RWPE1 (cell line): ENCODE results near the gene ABR.

Experiments used
- CTCF ChIA-PET: fragments of 350-600 bp; sonication (Branson Sonifier 250); formaldehyde crosslinking; extraction: SDS; loops from one replicate; lab custom pipeline; 2021; lab: Yijun Ruan, JAX
- POLR2A ChIA-PET: fragments of 400-600 bp; formaldehyde crosslinking; extraction: SDS; loops from one replicate; lab custom pipeline; 2020; ENCODE audit warnings: antibody characterized with exemption; ENCODE audit not compliant: low non-redundant PET; lab: Yijun Ruan, JAX
- DNase-seq: peaks from one replicate; pipeline ENCODE4 v3.0.0; 2012; ENCODE audit warnings: low spot score
- H3K27ac ChIP-seq: fragments of 450-650 bp; 2 replicates; pipeline ENCODE4 v1.5.1; 2017
- TF ChIP-seq, protein P1 (sequence below): fragments of 450-650 bp; conservative IDR thresholded peaks from 2 replicates; pipeline ENCODE4 v1.5.1; 2017; ENCODE audit warnings: low read depth, mild to moderate bottlenecking

Gene ABR

GRCh38 chr17:1226308-1226707 is 46.5 kb upstream of the ABR start:
- TF ChIP-seq, protein P1, sequence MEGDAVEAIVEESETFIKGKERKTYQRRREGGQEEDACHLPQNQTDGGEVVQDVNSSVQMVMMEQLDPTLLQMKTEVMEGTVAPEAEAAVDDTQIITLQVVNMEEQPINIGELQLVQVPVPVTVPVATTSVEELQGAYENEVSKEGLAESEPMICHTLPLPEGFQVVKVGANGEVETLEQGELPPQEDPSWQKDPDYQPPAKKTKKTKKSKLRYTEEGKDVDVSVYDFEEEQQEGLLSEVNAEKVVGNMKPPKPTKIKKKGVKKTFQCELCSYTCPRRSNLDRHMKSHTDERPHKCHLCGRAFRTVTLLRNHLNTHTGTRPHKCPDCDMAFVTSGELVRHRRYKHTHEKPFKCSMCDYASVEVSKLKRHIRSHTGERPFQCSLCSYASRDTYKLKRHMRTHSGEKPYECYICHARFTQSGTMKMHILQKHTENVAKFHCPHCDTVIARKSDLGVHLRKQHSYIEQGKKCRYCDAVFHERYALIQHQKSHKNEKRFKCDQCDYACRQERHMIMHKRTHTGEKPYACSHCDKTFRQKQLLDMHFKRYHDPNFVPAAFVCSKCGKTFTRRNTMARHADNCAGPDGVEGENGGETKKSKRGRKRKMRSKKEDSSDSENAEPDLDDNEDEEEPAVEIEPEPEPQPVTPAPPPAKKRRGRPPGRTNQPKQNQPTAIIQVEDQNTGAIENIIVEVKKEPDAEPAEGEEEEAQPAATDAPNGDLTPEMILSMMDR: no peak
- no peak for DNase-seq
- H3K27ac ChIP-seq: no peak overlapping the region
- ChIA-PET CTCF (no interaction called here), POLR2A (no interaction called here)

- POLR2A ChIA-PET: no interaction called here
- CTCF ChIA-PET: interaction anchor here (0.6 kb wide), 2 partner anchors 380 to 955 kb away, joined by 3 read pairs; no protein-coding TSS in a partner anchor
- H3K27ac ChIP-seq: no peak overlapping the region
- TF ChIP-seq, protein P1: no peak
- DNase-seq: no peak
Observed at GRCh38 chr17:1224330-1224729, 44.5 kb upstream of the ABR start.

DNA sequence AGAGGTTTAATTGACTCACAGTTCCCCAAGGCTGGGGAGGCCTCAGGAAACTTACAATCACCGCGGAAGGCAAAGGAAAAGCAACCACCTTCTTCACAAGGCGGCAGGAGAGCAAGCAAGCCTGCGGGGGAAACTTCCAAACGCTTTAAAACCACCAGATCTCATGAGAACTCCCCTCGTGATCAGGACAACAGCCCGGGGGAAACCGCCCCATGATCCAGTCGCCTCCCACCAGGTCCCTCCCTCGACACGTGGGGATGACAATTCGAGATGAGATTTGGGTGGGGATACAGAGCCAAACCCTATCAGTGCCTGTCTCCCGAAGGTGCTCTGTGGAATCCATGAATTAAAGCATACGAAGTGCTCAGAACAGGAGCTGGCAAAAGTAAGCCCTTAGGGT is 43.9 kb upstream of the ABR start:
- DNase-seq: no peak
- ChIA-PET CTCF (interaction anchor here (0.6 kb wide), 1 partner anchor 380 kb away, joined by 3 read pairs; no protein-coding TSS in a partner anchor), POLR2A (no interaction called here)
- TF ChIP-seq, protein P1: no peak
- H3K27ac ChIP-seq: no peak overlapping the region

DNA sequence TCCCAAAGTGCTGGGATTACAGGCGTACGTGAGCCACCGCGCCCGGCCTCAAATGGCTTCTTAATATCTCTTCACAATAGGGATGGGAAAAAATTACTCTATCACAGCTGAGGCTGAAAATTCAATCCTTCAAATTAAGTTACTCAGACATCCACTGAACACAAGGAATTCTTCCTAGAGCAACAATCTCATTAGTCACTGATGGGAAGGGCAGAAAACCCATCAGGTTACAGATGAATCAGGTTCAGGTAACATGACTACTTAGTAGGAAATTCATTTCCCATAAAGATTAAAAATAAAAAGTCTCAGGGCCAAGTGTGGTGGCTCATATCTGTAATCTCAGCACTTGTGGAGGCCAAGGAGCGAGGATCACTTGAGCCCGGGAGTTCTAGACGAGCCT is 42.5 kb upstream of the ABR start:
- CTCF ChIA-PET: no interaction called here
- TF ChIP-seq, protein P1: no peak
- H3K27ac ChIP-seq: no peak overlapping the region
- POLR2A ChIA-PET: no interaction called here
- peak; percentile 59 for DNase-seq

- TF ChIP-seq, protein P1: no peak
- POLR2A ChIA-PET: no interaction called here
- H3K27ac ChIP-seq: no peak overlapping the region
- CTCF ChIA-PET: interaction anchor here (1.2 kb wide), 1 partner anchor 39 kb away, joined by 3 read pairs; no protein-coding TSS in a partner anchor
- DNase-seq: no peak
Observed at GRCh38 chr17:1221209-1221608, 41.4 kb upstream of the ABR start.

GRCh38 chr17:1220346-1220745 is 40.6 kb upstream of the ABR start:
- CTCF ChIA-PET: interaction anchor here (1.2 kb wide), 1 partner anchor 39 kb away, joined by 3 read pairs; no protein-coding TSS in a partner anchor
- TF ChIP-seq, protein P1: no peak

More at GRCh38 chr17:1220346-1220745, 40.6 kb upstream of the ABR start:
- DNase-seq: no peak
- no peak overlapping the region for H3K27ac ChIP-seq
- POLR2A ChIA-PET: no interaction called here
